ENCODE results near the gene BPIFB3.

The BPIFB3 gene, protein sequence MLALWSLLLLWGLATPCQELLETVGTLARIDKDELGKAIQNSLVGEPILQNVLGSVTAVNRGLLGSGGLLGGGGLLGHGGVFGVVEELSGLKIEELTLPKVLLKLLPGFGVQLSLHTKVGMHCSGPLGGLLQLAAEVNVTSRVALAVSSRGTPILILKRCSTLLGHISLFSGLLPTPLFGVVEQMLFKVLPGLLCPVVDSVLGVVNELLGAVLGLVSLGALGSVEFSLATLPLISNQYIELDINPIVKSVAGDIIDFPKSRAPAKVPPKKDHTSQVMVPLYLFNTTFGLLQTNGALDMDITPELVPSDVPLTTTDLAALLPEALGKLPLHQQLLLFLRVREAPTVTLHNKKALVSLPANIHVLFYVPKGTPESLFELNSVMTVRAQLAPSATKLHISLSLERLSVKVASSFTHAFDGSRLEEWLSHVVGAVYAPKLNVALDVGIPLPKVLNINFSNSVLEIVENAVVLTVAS

DNA sequence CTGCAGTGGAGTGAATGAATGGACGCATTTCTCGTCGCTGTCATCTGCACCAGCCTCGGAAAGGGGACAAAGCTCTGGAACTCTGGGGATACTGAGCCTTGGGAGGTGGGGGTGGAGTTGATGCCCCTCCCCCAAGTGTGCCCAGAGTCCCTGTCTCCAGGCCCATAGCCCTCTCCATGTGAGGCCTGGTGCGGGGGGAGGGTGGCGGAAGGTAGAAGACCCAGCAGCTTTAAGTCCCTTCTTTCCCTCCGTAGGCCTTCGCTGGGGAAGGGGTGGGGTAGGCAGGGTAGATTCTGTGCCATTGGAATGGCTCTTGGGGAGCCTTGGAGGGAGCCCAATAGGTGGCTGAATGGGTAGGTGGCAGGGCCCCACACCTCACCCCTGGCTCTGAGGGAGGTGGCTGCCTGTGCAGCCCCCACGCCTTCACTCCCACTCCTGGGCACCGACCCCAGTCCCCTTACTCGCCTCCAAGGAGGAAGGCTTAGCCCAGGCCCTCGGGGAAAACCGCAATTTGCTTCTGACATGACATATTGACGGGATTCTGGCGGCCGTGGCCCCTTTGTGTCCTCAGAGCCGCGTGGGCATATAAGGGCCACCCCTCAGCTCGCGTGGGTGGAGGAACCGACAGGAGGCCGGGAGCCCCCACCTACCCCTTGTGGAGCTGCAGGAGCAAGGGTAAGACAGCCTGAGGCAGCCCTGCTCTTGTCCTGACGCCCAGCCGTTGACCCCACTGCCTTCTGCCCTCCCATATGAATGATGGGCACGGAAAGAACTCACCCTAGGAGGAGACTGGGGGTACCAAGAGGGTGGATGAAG lies at the start of gene BPIFB3:
TSS of gene BPIFB3 (plus strand) at position 613 of the 816 bp plus-strand sequence. CDS start 1,533 bp downstream, outside the sequence.
- Histone ChIP-seq H3K36me3 (ENCODE audit: control insufficient read depth, insufficient read depth, low read length) (no peaks in the 10 kb centered on the region), H3K27ac (ENCODE audit: low read length) (no peak within 1 kb of the TSS), H3K27me3 (ENCODE audit: control insufficient read depth, insufficient read depth, low read length) (no peaks in the 10 kb centered on the region), H3K4me1 (ENCODE audit: control insufficient read depth, insufficient read depth, low read length) (no peaks in the 10 kb centered on the region), H3K9me3 (ENCODE audit: control insufficient read depth, insufficient read depth, low read length) (no peaks in the 10 kb centered on the region), H3K4me3 (ENCODE audit: low read length) (no peak within 1 kb of the TSS)
- WGBS (ENCODE audit: insufficient coverage, insufficient read length) = no CpG with 5 or more reads among the region's 25 CpGs
- no peak for DNase-seq (ENCODE audit: low read depth, low spot score)

DNA sequence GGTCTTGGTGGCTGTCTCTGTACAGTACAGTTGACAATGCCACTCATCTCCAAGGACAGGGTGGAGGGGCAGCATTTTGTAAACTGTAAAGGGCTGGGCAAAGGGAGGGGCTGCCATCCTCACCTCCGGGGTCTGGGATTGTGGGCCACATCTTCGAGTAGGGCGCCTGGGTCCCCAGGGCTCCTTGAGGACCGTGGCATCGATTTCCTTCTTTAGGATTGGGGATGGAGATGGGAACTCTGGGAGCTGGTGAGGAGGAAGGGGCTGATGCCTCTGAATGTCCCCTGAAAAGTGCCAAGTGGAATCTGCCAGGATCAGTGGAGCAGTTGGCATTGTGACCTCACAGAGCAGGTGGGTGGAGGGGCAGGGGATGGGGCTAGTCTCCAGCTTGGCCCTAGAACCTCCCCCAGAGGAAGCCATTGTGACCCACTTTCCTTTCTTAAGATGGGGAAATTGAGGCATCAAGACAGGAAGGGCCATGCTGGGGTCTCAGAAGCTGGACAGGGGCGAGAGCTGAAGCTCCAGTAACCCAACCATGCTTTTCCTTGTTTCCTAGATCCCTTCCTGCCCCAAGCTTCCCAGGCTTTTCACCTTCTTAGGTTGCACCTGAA lies 49.5 kb upstream of the BPIFB3 start, which contains the start of gene SUN5:
TSS of gene SUN5 (minus strand) at position 293 of the 611 bp plus-strand sequence. CDS start at position 200, 93 bp downstream.
- H3K9me3 ChIP-seq (ENCODE audit: control insufficient read depth, insufficient read depth, low read length) = no peaks in the 10 kb centered on the region
- H3K36me3 ChIP-seq (ENCODE audit: control insufficient read depth, insufficient read depth, low read length) = no peaks in the 10 kb centered on the region
- no peak within 1 kb of the TSS for H3K27ac ChIP-seq (ENCODE audit: low read length)
- H3K27me3 ChIP-seq (ENCODE audit: control insufficient read depth, insufficient read depth, low read length) = no peaks in the 10 kb centered on the region
- H3K4me1 ChIP-seq (ENCODE audit: control insufficient read depth, insufficient read depth, low read length) = no peaks in the 10 kb centered on the region
- no peak for DNase-seq (ENCODE audit: low read depth, low spot score)
- no peak within 1 kb of the TSS for H3K4me3 ChIP-seq (ENCODE audit: low read length)
- WGBS (ENCODE audit: insufficient coverage, insufficient read length) = no CpG with 5 or more reads among the region's 6 CpGs

DNA sequence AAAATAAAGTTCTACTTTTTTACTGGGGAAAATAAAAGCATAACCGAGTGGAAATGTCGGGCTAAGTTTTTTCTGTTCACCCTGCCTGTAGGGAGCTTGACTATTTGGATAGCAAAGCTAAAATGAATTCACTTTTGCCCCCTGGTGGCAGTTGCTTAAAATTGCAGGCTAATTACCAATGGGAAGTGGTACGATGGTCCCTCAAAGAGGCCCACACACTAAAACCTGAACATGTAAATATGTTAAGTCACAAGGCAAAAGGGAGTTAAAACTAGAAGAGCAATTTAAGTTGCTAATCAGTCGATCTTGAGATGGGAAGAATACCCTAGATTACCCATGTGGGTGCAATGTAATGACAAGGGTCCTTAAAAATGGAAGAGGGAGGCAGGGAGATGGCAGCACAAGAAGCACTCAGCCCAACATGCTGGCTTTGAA lies 48.6 kb upstream of the BPIFB3 start:
- no CpG with 5 or more reads among the region's 4 CpGs for WGBS (ENCODE audit: insufficient coverage, insufficient read length)
- Histone ChIP-seq H3K27ac (ENCODE audit: low read length) (no peak overlapping the region), H3K36me3 (ENCODE audit: control insufficient read depth, insufficient read depth, low read length) (no peaks in the 10 kb centered on the region), H3K4me1 (ENCODE audit: control insufficient read depth, insufficient read depth, low read length) (no peaks in the 10 kb centered on the region; the same call in 1 of the 2 replicates), H3K9me3 (ENCODE audit: control insufficient read depth, insufficient read depth, low read length) (no peaks in the 10 kb centered on the region), H3K4me3 (ENCODE audit: low read length) (no peak overlapping the region), H3K27me3 (ENCODE audit: control insufficient read depth, insufficient read depth, low read length) (no peaks in the 10 kb centered on the region)
- DNase-seq (ENCODE audit: low read depth, low spot score) = peak; percentile 43

DNA sequence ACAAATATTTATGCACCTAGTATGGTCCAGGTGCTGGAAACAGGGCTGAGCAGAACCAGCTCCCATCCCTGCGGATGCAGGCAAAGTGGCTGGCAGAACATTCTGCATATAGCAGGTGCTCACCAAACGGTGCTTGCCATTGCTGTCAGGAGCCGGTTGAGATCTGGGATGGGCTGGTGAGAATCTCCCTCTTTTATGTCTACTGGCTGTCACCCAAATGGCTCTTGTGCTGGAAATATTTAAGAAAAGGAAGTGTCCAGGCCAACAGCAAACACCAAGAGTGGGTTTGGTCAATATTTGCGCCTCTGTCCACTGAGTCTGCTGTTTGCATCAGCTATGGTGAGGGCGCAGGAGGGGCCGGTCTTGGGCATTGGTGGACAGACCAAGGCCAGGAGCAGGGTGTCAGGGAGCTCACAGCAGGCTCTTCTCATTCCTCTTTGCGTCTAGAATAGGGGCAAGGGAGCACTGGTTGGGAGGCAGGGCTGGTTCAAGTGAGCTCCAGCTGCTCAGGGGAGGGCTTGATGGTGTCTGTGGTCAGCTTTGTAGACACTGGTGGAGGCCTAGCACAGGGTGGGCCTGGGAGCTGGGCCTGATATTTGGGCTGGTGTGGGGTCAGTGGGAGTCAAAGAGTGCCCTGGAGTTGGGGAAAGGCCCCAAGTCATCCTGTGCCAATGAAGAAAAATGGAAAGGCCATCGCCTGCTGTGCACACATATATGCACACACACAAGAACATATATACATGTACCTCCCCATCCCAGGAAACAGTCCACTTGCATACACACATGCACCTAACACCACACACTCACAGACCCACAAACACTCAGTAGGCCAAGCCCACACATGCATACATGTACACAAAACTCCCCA lies 47.6 kb upstream of the BPIFB3 start:
- Histone ChIP-seq H3K27ac (ENCODE audit: low read length) (no peak overlapping the region), H3K9me3 (ENCODE audit: control insufficient read depth, insufficient read depth, low read length) (no peaks in the 10 kb centered on the region), H3K4me3 (ENCODE audit: low read length) (no peak overlapping the region; the same call in 1 of the 2 replicates), H3K4me1 (ENCODE audit: control insufficient read depth, insufficient read depth, low read length) (no peaks in the 10 kb centered on the region; the same call in 1 of the 2 replicates), H3K36me3 (ENCODE audit: control insufficient read depth, insufficient read depth, low read length) (no peaks in the 10 kb centered on the region), H3K27me3 (ENCODE audit: control insufficient read depth, insufficient read depth, low read length) (no peaks in the 10 kb centered on the region)
- DNase-seq (ENCODE audit: low read depth, low spot score) = no peak
- no CpG with 5 or more reads among the region's 8 CpGs for WGBS (ENCODE audit: insufficient coverage, insufficient read length)

DNA sequence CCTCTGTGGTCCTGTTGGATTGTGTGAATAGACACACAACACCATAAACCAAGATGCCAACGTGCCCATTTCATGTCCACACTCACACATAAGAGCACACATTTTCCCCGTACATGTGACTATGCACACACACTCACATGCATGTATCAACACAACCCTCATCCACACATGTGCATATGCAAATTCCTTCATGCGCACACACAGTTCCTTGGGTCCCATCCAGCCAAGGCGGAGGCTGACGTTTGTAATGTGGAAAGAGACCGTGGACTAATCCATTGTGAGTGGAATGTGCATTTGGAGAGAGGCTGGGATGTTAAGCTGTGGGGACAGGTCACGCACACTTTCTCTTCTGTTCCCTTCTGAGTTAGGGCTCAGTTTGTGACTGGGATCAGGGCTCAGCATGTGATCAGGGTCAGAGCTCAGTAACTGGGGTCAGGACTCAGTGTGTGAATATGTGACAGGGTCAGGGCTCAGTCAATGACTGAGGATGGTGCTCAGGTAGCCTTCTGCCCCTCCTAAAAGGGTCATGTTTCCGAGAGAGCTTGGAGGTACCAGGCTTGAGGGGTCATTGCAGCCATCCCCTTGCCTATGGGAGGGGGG lies 46.8 kb upstream of the BPIFB3 start:
- no CpG with 5 or more reads among the region's 8 CpGs for WGBS (ENCODE audit: insufficient coverage, insufficient read length)
- Histone ChIP-seq H3K9me3 (ENCODE audit: control insufficient read depth, insufficient read depth, low read length) (no peaks in the 10 kb centered on the region), H3K36me3 (ENCODE audit: control insufficient read depth, insufficient read depth, low read length) (no peaks in the 10 kb centered on the region), H3K27ac (ENCODE audit: low read length) (no peak overlapping the region), H3K4me3 (ENCODE audit: low read length) (no peak overlapping the region), H3K27me3 (ENCODE audit: control insufficient read depth, insufficient read depth, low read length) (no peaks in the 10 kb centered on the region), H3K4me1 (ENCODE audit: control insufficient read depth, insufficient read depth, low read length) (no peaks in the 10 kb centered on the region; the same call in 1 of the 2 replicates)
- DNase-seq (ENCODE audit: low read depth, low spot score) = no peak

DNA sequence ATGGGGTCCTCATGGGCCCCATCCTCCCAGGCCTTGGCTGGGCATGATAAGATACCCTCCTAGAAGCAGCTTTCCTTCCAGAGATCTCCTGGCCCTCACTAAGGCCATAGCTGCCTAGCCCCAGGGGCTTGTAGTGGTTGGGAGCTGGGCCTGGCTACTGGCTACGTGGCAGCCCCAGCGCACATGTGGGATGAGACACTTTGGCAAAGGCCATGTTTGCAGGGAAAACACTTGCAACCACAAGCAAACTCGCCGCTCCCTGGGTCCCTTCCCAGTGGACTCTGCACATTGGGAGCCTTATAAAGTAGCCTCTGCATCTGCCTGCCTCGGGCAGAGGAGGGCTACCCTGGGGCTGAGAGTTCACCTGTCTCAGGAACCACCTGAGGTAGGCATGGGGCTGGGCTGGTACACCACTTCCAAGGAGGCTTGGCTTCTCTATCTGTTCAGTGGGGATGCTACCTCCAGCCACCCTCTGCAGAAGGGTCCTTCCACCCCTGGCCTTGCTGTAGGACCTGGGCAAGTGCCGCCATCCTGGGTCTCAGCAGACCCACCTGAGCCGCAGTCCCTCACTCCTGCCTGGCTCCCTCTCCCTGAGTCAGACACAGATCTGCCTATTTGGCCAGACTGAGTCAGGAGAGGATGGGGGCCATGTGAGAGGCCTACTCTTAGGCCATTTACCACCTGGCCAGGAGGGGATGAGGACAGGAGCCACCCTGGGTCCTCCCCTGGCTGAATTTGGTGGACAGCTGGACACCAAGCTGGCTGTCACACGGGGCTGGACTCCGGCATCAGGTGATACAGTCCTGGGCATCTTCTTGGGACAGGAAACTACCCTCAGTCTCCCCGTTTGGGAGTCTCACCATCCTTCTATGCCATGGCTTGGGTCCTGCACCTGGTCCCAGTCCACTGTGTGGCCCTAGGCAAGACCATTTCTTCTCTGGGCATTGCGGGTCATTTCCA lies 46.0 kb upstream of the BPIFB3 start, which contains the start of gene BPIFB2:
TSS of gene BPIFB2 (plus strand) at position 329 of the 960 bp plus-strand sequence. CDS start 871 bp downstream, outside the sequence.
- H3K27ac ChIP-seq (ENCODE audit: low read length) = no peak within 1 kb of the TSS
- DNase-seq (ENCODE audit: low read depth, low spot score) = no peak
- H3K4me1 ChIP-seq (ENCODE audit: control insufficient read depth, insufficient read depth, low read length) = no peaks in the 10 kb centered on the region; the same call in 1 of the 2 replicates
- no peaks in the 10 kb centered on the region for H3K9me3 ChIP-seq (ENCODE audit: control insufficient read depth, insufficient read depth, low read length)
- H3K36me3 ChIP-seq (ENCODE audit: control insufficient read depth, insufficient read depth, low read length) = no peaks in the 10 kb centered on the region
- WGBS (ENCODE audit: insufficient coverage, insufficient read length) = no CpG with 5 or more reads among the region's 11 CpGs
- H3K4me3 ChIP-seq (ENCODE audit: low read length) = no peak within 1 kb of the TSS; the same call in 1 of the 2 replicates
- H3K27me3 ChIP-seq (ENCODE audit: control insufficient read depth, insufficient read depth, low read length) = no peaks in the 10 kb centered on the region

DNA sequence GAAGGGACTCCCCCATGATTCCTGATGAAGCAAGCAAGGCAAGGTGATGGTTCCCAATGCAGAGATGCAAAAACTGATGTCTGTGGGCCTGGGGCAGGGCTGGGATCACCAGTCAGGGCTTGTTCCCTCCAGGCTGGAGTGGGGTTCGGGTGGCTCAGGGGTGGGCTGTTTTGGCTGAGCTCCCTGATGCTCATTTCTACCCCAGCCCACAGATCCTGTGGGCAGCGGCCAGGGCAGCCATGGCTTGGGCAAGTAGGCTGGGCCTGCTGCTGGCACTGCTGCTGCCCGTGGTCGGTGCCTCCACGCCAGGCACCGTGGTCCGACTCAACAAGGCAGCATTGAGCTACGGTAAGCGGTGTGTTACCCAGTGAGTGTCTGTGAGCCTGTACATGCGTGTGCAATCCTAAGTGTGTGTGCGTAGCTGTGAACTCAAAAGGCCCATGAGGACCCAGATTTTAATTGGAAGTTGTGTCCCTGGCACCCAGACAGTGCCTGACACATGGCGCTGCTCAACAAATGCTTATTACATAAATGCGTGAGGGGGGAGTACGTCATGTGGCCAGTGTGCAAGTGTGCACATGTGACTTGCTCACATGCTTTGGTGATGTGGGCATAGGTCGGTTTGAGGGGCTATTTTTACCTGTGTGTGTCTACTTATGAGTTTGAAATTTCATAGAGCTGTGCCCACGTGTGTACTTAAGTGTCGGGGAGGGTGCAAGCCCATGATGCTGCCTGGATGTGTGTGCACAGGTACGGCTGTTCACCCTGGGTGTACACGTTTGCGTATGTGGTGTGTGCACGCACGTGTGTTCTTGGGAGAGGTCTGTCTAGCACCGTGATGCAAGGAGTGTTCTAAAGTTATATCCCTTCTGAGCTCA lies 45.1 kb upstream of the BPIFB3 start:
- Histone ChIP-seq H3K9me3 (ENCODE audit: control insufficient read depth, insufficient read depth, low read length) (no peaks in the 10 kb centered on the region), H3K27ac (ENCODE audit: low read length) (no peak overlapping the region), H3K27me3 (ENCODE audit: control insufficient read depth, insufficient read depth, low read length) (no peaks in the 10 kb centered on the region), H3K36me3 (ENCODE audit: control insufficient read depth, insufficient read depth, low read length) (no peaks in the 10 kb centered on the region), H3K4me1 (ENCODE audit: control insufficient read depth, insufficient read depth, low read length) (no peaks in the 10 kb centered on the region; the same call in 1 of the 2 replicates), H3K4me3 (ENCODE audit: low read length) (no peak overlapping the region)
- no peak for DNase-seq (ENCODE audit: low read depth, low spot score)
- WGBS (ENCODE audit: insufficient coverage, insufficient read length) = no CpG with 5 or more reads among the region's 23 CpGs

All from iPS DF 6.9 (cell line).